GM21619 (cell line): Measurements from ENCODE around the gene SLC48A1.

Experiments
- ATAC-seq: cut with Tn5 transposase; IDR thresholded peaks from one replicate; pipeline ENCODE4 v1.9.1; 2021; ENCODE audit not compliant: unreplicated experiment

The SLC48A1 gene

GRCh38 chr12:47821346-47821706, 48.3 kb downstream of the SLC48A1 start:
- ATAC-seq: no peak

GRCh38 chr12:47822401-47822800, 49.4 kb downstream of the SLC48A1 start:
- no peak for ATAC-seq

- ATAC-seq: no peak
Measured at GRCh38 chr12:47822863-47823262, 49.8 kb downstream of the SLC48A1 start.

GRCh38 chr12:47823422-47824086, 50.5 kb downstream of the SLC48A1 start:
- no peak for ATAC-seq

GRCh38 chr12:47824198-47824597, 51.2 kb downstream of the SLC48A1 start:
- no peak for ATAC-seq

- no peak for ATAC-seq
Measured at GRCh38 chr12:47824635-47825034, 51.6 kb downstream of the SLC48A1 start.

GRCh38 chr12:47825173-47825639, 52.2 kb downstream of the SLC48A1 start:
- no peak for ATAC-seq

GRCh38 chr12:47828008-47828975, 55.3 kb downstream of the SLC48A1 start:
- no peak for ATAC-seq

- ATAC-seq: no peak
Measured at GRCh38 chr12:47828976-47829482, 56.0 kb downstream of the SLC48A1 start.

- ATAC-seq: no peak
Measured at GRCh38 chr12:47829584-47829983, 56.5 kb downstream of the SLC48A1 start.
